COLO668 (cell line): ENCODE results near the gene ELP5.

Experiments
- DNase-seq: peaks from one replicate; lab custom pipeline; 2025; ENCODE audit not compliant: unreplicated experiment; lab: John Stamatoyannopoulos, UW

ELP5 gene

GRCh38 chr17:7218758-7219157, 33.3 kb upstream of the ELP5 start:
- DNase-seq = no peak

- no peak for DNase-seq
Measured at GRCh38 chr17:7219229-7219811, 32.7 kb upstream of the ELP5 start.

GRCh38 chr17:7219812-7220592, 32.0 kb upstream of the ELP5 start, which contains the start of the genes ACADVL and DLG4:
Gene ACADVL (plus strand): TSS chr17:7219938. CDS start chr17:7219985, 47 bp downstream.
Gene DLG4 (minus strand): TSS chr17:7219836.
- DNase-seq = peak; percentile 66

- DNase-seq = peak; percentile 54
Measured at GRCh38 chr17:7220593-7221277, 31.3 kb upstream of the ELP5 start.

- DNase-seq = no peak
Measured at GRCh38 chr17:7221278-7222092, 30.5 kb upstream of the ELP5 start.

- DNase-seq = no peak
Measured at GRCh38 chr17:7222093-7222971, 29.7 kb upstream of the ELP5 start.

- no peak for DNase-seq
Measured at GRCh38 chr17:7222972-7223292, 29.1 kb upstream of the ELP5 start.

- no peak for DNase-seq
Measured at GRCh38 chr17:7223375-7223774, 28.6 kb upstream of the ELP5 start.

- no peak for DNase-seq
Measured at GRCh38 chr17:7224110-7224509, 27.9 kb upstream of the ELP5 start.

- no peak for DNase-seq
Measured at GRCh38 chr17:7224661-7225111, 27.3 kb upstream of the ELP5 start.

GRCh38 chr17:7225711-7226331, 26.2 kb upstream of the ELP5 start:
- no peak for DNase-seq

GRCh38 chr17:7226721-7227710, 25.0 kb upstream of the ELP5 start:
- DNase-seq = no peak

- DNase-seq = no peak
Measured at GRCh38 chr17:7228920-7229319, 23.1 kb upstream of the ELP5 start.

- DNase-seq = no peak
Measured at GRCh38 chr17:7229504-7229903, 22.5 kb upstream of the ELP5 start.

GRCh38 chr17:7232114-7232513, 19.9 kb upstream of the ELP5 start:
- DNase-seq = no peak

GRCh38 chr17:7233701-7234082, 18.3 kb upstream of the ELP5 start:
- DNase-seq = no peak

GRCh38 chr17:7234083-7234951, 17.7 kb upstream of the ELP5 start, which contains the start of gene DVL2:
Gene DVL2 (minus strand): TSS chr17:7234517. CDS start chr17:7234262, 255 bp downstream.
- peak; percentile 87 for DNase-seq
